WTC11 (cell line): Measurements from ENCODE around the gene FCHSD2. TPM values are rescaled to one million over a fixed set of nuclear protein-coding genes. Genes with fewer than 3 reads are reported as not detected.

Experiments
- ATAC-seq: fragments of 200-7000 bp; cut with Tn5 transposase; 2 replicates; pipeline ENCODE4 v1.10.0; 2021; ENCODE audit warnings: mild to moderate bottlenecking, moderate library complexity
- CTCF ChIA-PET: fragments of 300-600 bp; sonication (Branson Sonifier 250); formaldehyde crosslinking; loops from one replicate; lab custom pipeline; 2021; ENCODE audit warnings: antibody characterized with exemption; lab: Charles Lee
- POLR2A ChIA-PET: fragments of 350-600 bp; sonication (Branson Sonifier 250); formaldehyde crosslinking; loops from one replicate; lab custom pipeline; 2021; ENCODE audit warnings: antibody characterized with exemption; lab: Charles Lee
- DNase-seq: peaks from one replicate; pipeline ENCODE4 v3.0.0; 2021; ENCODE audit warnings: low spot score
- H3K27ac Mint-ChIP-seq: 2 replicates; pipeline ENCODE4 v1.8.0; 2021; ENCODE audit warnings: mixed read lengths
- H3K27me3 Mint-ChIP-seq: 2 replicates; pipeline ENCODE4 v1.8.0; 2021; ENCODE audit warnings: low read depth, mild to moderate bottlenecking, moderate library complexity, mixed read lengths
- H3K36me3 Mint-ChIP-seq: 2 replicates; pipeline ENCODE4 v1.8.0; 2021; ENCODE audit warnings: mixed read lengths
- H3K4me1 Mint-ChIP-seq: 2 replicates; pipeline ENCODE4 v1.8.0; 2022; ENCODE audit warnings: mixed read lengths
- H3K4me3 Mint-ChIP-seq: 2 replicates; pipeline ENCODE4 v1.8.0; 2021; ENCODE audit warnings: mild to moderate bottlenecking, moderate library complexity, mixed read lengths
- H3K9me3 Mint-ChIP-seq: 2 replicates; pipeline ENCODE4 v1.8.0; 2021; ENCODE audit warnings: mixed read lengths
- AR ChIP-seq: fragments of 250-450 bp; sonication (Bioruptor Pico); IDR thresholded peaks from 2 replicates; pipeline ENCODE4 v1.9.0; 2021; ENCODE audit warnings: mild to moderate bottlenecking
- ATF3 ChIP-seq: sonication (generic); formaldehyde crosslinking; conservative IDR thresholded peaks from 2 replicates; pipeline ENCODE4 v1.8.1; 2022; ENCODE audit warnings: mild to moderate bottlenecking, missing genetic modification reagents
- CTCF ChIP-seq: fragments of 200-600 bp; IDR thresholded peaks from 2 replicates; pipeline ENCODE4 v1.8.0; 2022; ENCODE audit warnings: antibody characterized with exemption
- E2F5 ChIP-seq: sonication (generic); formaldehyde crosslinking; IDR thresholded peaks from 2 replicates; pipeline ENCODE4 v1.8.1; 2022; ENCODE audit warnings: mild to moderate bottlenecking, moderate library complexity, missing genetic modification reagents
- ESRRA ChIP-seq: sonication (generic); formaldehyde crosslinking; IDR thresholded peaks from 2 replicates; pipeline ENCODE4 v1.8.1; 2022; ENCODE audit warnings: mild to moderate bottlenecking, missing genetic modification reagents, borderline replicate concordance
- FOXK1 ChIP-seq: sonication (generic); formaldehyde crosslinking; IDR thresholded peaks from 2 replicates; pipeline ENCODE4 v1.8.0; 2022; ENCODE audit warnings: mild to moderate bottlenecking, moderate library complexity, missing genetic modification reagents
- NFATC4 ChIP-seq: fragments of 250-450 bp; sonication (Bioruptor Pico); IDR thresholded peaks from 2 replicates; pipeline ENCODE4 v1.9.0; 2021; ENCODE audit warnings: mild to moderate bottlenecking
- NR2C2 ChIP-seq: sonication (generic); formaldehyde crosslinking; IDR thresholded peaks from 2 replicates; pipeline ENCODE4 v1.8.0; 2022; ENCODE audit warnings: mild to moderate bottlenecking, missing genetic modification reagents
- RORB ChIP-seq: fragments of 250-450 bp; sonication (Bioruptor Pico); IDR thresholded peaks from 2 replicates; pipeline ENCODE4 v1.9.0; 2021; ENCODE audit warnings: mild to moderate bottlenecking
- ZBTB43 ChIP-seq: sonication (generic); formaldehyde crosslinking; IDR thresholded peaks from 2 replicates; pipeline ENCODE4 v1.8.1; 2023; ENCODE audit warnings: mild to moderate bottlenecking, missing genetic modification reagents
- ZNF121 ChIP-seq: sonication (generic); formaldehyde crosslinking; IDR thresholded peaks from 2 replicates; pipeline ENCODE4 v1.8.0; 2023; ENCODE audit warnings: missing genetic modification reagents
- ZNF219 ChIP-seq: sonication (generic); formaldehyde crosslinking; IDR thresholded peaks from 2 replicates; pipeline ENCODE4 v1.8.0; 2023; ENCODE audit warnings: missing genetic modification reagents, mild to moderate bottlenecking, borderline replicate concordance
- ZNF263 ChIP-seq: sonication (generic); formaldehyde crosslinking; IDR thresholded peaks from 2 replicates; pipeline ENCODE4 v1.8.1; 2022; ENCODE audit warnings: low read depth, mild to moderate bottlenecking, moderate library complexity, missing genetic modification reagents
- ZNF512 ChIP-seq: sonication (generic); formaldehyde crosslinking; IDR thresholded peaks from 2 replicates; pipeline ENCODE4 v1.8.1; 2022; ENCODE audit warnings: missing genetic modification reagents, borderline replicate concordance
- total RNA-seq: library from RNA; stranded (reverse); gene quantifications from 3 replicates; pipeline ENCODE4 v1.2.3, GENCODE V29; 2021
- TF ChIP-seq, protein P1 (sequence below): fragments of 250-450 bp; sonication (Bioruptor Pico); conservative IDR thresholded peaks from 2 replicates; pipeline ENCODE4 v1.9.0; 2021; ENCODE audit warnings: mild to moderate bottlenecking
- TF ChIP-seq, protein P2 (sequence below): sonication (generic); formaldehyde crosslinking; IDR thresholded peaks from 2 replicates; pipeline ENCODE4 v1.8.1; 2023; ENCODE audit warnings: mild to moderate bottlenecking, missing genetic modification reagents, borderline replicate concordance

The FCHSD2 gene
- total RNA-seq, 1 experiment from 2014 or later: 10.1 TPM

DNA sequence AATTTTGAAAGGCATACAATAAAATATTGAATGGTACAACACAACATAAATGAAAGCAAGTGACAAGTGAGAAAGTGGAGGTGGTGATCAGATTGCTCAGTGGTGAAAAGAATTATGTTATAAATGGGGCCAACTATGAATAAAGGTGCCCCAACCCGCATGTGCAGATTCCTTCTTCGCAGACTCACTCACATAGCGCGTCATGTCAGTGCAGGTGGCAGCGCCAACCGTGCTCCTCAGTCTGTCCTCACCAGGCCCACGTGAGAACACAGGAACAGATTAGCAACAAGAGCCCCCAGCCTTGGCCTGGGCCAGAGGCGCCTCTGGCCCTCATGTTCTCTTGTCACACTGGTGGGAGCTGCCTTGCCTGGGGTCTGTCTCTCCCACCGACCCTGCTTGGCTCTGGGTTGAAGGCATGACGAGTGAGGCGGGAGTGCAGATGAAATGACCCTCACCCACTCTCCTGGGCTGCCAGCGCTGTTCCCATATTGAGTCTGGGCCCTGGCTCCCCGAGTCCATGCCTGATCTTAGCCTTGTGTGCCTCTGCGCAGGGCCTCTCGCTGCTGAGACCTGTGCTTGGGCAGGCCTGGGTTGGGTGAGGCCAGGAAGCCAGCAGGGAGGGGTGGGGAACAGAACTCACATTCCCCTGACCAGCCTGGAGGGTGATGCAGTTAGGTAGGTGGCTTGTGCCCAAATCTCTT is 321.5 kb downstream of the FCHSD2 start:
- H3K27me3 Mint-ChIP-seq: peaks cover 40% of the 10 kb centered on the region
- CTCF ChIA-PET: interaction anchor here (1.2 to 3.1 kb wide), 6 partner anchors 7 to 486 kb away, joined by 3 to 22 read pairs (median 7); partner anchors contain the start of gene STARD10

GRCh38 chr11:72818971-72819370 is 323.1 kb downstream of the FCHSD2 start:
- no peak overlapping the region for H3K27ac Mint-ChIP-seq
- H3K9me3 Mint-ChIP-seq: no peaks in the 10 kb centered on the region
- CTCF ChIA-PET: interaction anchor here (0.9 to 1.9 kb wide), 4 partner anchors 25 to 359 kb away, joined by 3 to 6 read pairs (median 4); partner anchors contain the start of gene STARD10
- no peaks in the 10 kb centered on the region; the same call in 1 of the 2 replicates for H3K36me3 Mint-ChIP-seq
- ATAC-seq: no peak
- no peak overlapping the region for H3K4me3 Mint-ChIP-seq
- POLR2A ChIA-PET: no interaction called here
- no peak for DNase-seq
- H3K4me1 Mint-ChIP-seq: peaks cover 29% of the 10 kb centered on the region
- H3K27me3 Mint-ChIP-seq: peaks cover 37% of the 10 kb centered on the region
- TF ChIP-seq, protein P1, sequence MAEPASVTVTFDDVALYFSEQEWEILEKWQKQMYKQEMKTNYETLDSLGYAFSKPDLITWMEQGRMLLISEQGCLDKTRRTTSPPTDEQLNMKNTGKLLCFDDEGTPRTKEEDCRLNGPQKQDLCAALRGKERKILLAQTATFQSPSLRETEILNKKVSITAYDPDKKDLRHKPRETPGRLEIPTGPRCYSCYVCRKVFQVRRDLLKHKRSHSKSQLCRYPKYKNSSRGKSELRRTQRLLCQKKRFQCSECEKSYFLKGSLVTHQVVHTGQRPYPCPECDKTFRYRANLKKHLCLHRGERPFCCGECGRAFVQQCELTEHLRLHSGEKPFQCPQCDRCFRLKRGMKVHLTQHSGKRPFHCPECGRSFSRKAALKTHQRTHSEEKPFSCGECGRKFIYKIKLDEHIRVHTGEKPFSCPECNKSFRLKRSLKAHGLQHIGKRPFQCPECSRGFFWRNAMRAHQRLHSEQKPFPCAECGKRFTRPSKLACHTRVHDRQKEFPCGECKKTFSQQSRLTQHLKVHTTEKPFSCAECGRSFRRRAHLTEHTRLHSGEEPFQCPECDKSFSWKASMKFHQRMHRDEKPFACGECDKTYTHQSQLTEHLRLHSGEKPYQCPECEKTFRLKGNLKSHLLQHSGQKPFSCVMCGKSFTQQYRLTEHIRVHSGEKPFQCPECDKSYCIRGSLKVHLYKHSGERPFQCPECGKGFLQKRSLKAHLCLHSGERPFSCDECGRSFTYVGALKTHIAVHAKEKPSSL: no peak
- TF ChIP-seq CTCF (no peak), ZNF121 (CRISPR knock-in tag) (no peak), AR (CRISPR knock-in tag) (no peak), ESRRA (CRISPR knock-in tag) (no peak), ZNF219 (CRISPR knock-in tag) (no peak)
- TF ChIP-seq, protein P2, sequence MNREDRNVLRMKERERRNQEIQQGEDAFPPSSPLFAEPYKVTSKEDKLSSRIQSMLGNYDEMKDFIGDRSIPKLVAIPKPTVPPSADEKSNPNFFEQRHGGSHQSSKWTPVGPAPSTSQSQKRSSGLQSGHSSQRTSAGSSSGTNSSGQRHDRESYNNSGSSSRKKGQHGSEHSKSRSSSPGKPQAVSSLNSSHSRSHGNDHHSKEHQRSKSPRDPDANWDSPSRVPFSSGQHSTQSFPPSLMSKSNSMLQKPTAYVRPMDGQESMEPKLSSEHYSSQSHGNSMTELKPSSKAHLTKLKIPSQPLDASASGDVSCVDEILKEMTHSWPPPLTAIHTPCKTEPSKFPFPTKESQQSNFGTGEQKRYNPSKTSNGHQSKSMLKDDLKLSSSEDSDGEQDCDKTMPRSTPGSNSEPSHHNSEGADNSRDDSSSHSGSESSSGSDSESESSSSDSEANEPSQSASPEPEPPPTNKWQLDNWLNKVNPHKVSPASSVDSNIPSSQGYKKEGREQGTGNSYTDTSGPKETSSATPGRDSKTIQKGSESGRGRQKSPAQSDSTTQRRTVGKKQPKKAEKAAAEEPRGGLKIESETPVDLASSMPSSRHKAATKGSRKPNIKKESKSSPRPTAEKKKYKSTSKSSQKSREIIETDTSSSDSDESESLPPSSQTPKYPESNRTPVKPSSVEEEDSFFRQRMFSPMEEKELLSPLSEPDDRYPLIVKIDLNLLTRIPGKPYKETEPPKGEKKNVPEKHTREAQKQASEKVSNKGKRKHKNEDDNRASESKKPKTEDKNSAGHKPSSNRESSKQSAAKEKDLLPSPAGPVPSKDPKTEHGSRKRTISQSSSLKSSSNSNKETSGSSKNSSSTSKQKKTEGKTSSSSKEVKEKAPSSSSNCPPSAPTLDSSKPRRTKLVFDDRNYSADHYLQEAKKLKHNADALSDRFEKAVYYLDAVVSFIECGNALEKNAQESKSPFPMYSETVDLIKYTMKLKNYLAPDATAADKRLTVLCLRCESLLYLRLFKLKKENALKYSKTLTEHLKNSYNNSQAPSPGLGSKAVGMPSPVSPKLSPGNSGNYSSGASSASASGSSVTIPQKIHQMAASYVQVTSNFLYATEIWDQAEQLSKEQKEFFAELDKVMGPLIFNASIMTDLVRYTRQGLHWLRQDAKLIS (CRISPR knock-in tag): no peak

More for the DNA sequence above, 321.5 kb downstream of the FCHSD2 start:
- DNase-seq (no peak), ATAC-seq (no peak)
- POLR2A ChIA-PET: no interaction called here
- TF ChIP-seq FOXK1 (CRISPR knock-in tag) (no peak), E2F5 (no peak), NFATC4 (CRISPR knock-in tag) (no peak), ZNF512 (CRISPR knock-in tag) (no peak), ZBTB43 (CRISPR knock-in tag) (no peak), NR2C2 (no peak), ATF3 (CRISPR knock-in tag) (no peak), ZNF263 (no peak), RORB (CRISPR knock-in tag) (no peak)
- Mint-ChIP-seq H3K4me1 (peaks cover 23% of the 10 kb centered on the region), H3K9me3 (no peaks in the 10 kb centered on the region), H3K27ac (no peak overlapping the region), H3K36me3 (no peaks in the 10 kb centered on the region; the same call in 1 of the 2 replicates), H3K4me3 (peak overlapping the region; percentile 58)
